NT2/D1 (cell line): ENCODE results near the gene STAT5B.
"Not testable (repeated sequence)": the region's sequence is repeated elsewhere in the genome, so short reads cannot be mapped to it uniquely, and the experiment has no call there.

ENCODE experiments used
- DNase-seq: peaks from one replicate; pipeline ENCODE4 v3.0.0-alpha.2; 2011; ENCODE audit warnings: low read depth, low spot score
- H3K27me3 ChIP-seq: 2 replicates; pipeline ENCODE4 v1.6.0; 2011; ENCODE audit warnings: mild to moderate bottlenecking; ENCODE audit not compliant: insufficient read length, insufficient read depth
- H3K36me3 ChIP-seq: 2 replicates; pipeline ENCODE4 v1.6.1; 2011; ENCODE audit warnings: mild to moderate bottlenecking, low read length, mixed read lengths; ENCODE audit not compliant: insufficient read depth, insufficient read length
- H3K4me1 ChIP-seq: 2 replicates; pipeline ENCODE4 v1.5.1; 2011; ENCODE audit not compliant: insufficient read depth, insufficient read length
- H3K4me3 ChIP-seq: 2 replicates; pipeline ENCODE4 v1.5.1; 2011; ENCODE audit warnings: low read depth; ENCODE audit not compliant: insufficient read length
- H3K9ac ChIP-seq: 2 replicates; pipeline ENCODE4 v1.6.0; 2011; ENCODE audit warnings: low read depth; ENCODE audit not compliant: insufficient read length
- H3K9me3 ChIP-seq: 2 replicates; pipeline ENCODE4 v1.5.1; 2011; ENCODE audit warnings: mild to moderate bottlenecking, low read length; ENCODE audit not compliant: insufficient read depth
- SUZ12 ChIP-seq: IDR thresholded peaks from 2 replicates; pipeline ENCODE4 v1.6.1; 2011; ENCODE audit not compliant: insufficient read length, insufficient read depth; ENCODE audit errors: extremely low read depth
- YY1 ChIP-seq: IDR thresholded peaks from 2 replicates; pipeline ENCODE4 v1.6.1; 2011; ENCODE audit not compliant: insufficient read length, insufficient read depth
- ZNF274 ChIP-seq: IDR thresholded peaks from 2 replicates; pipeline ENCODE4 v1.6.1; 2011; ENCODE audit warnings: mild to moderate bottlenecking, low read depth, low read length

Gene STAT5B

DNA sequence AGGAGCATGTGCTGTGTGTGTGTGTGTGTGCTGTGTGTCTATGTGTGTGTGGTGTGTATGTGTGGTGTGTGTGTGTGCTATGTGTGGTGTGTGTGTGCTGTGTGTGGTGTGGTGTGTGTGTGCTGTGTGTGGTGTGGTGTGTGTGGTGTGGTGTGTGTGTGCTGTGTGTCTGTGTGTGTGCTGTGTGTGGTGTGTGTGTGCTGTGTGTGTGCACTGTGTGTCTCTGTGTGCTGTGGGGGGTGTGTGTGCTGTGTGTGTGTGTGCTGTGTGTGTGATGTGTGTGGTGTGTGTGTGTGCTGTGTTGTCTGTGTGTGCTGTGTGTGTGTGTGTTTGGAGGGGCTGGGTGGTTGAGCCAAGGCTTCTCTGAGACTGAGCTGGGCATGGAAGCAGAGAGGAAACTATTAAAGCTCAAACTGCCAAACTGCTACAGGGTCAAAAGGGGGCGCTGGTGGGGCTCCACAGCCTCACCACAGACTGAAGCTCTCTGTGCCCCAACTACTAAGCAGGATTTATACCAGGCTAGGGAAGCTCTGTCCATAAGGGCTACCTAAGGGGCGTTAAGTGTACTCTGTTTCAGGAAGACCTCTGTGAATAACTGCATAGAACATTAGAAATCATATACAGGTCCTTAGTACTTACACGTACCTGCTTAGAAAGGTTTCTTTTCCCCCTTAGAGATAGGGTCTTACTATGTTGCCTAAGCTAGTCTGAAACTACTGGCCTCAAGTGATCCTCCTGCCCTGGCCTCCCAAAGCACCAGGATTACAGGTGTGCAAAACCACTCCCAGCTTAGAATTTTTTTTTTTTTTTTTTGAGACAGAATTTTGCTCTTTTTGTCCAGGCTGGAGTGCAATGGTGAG lies 54.1 kb downstream of the STAT5B start:
- H3K9me3 ChIP-seq: no peaks in the 10 kb centered on the region
- peak; percentile 23 for DNase-seq
- peaks cover 18% of the 10 kb centered on the region for H3K36me3 ChIP-seq
- peak overlapping the region; percentile 6 for H3K9ac ChIP-seq
- H3K27me3 ChIP-seq: no peaks in the 10 kb centered on the region
- no peaks in the 10 kb centered on the region for H3K4me1 ChIP-seq
- TF ChIP-seq YY1 (no peak), SUZ12 (no peak), ZNF274 (no peak)
- no peak overlapping the region for H3K4me3 ChIP-seq

DNA sequence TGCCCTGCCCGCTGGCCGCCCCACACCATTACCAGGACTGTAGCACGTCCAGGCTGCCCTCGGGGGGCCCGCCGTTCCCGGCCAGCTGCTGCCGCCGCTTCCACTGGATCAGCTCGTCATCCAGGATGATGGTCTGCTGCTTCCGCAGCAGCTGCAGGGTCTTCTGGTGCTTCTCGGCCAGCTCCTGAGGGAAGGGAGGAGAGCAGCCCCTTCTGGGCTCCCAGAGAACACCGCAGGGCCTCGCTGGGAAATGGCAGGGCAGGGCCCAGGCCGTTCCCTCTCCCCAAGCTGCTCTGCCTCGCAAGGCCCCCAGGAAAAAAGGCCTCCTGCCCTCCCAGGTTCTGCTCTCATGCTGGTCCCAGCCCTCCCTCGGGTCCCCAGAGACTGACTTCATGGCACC lies 56.9 kb downstream of the STAT5B start:
- not testable (repeated sequence) for H3K9me3 ChIP-seq, H3K9ac ChIP-seq, DNase-seq, H3K4me3 ChIP-seq, H3K27me3 ChIP-seq, H3K4me1 ChIP-seq
- peaks cover 28% of the 10 kb centered on the region for H3K36me3 ChIP-seq

- no peak overlapping the region for H3K9ac ChIP-seq
- no peaks in the 10 kb centered on the region for H3K27me3 ChIP-seq
- peaks cover 39% of the 10 kb centered on the region for H3K36me3 ChIP-seq
- no peak for DNase-seq
- TF ChIP-seq YY1 (no peak), SUZ12 (no peak), ZNF274 (no peak)
- no peak overlapping the region for H3K4me3 ChIP-seq
- H3K9me3 ChIP-seq: no peaks in the 10 kb centered on the region
- no peaks in the 10 kb centered on the region for H3K4me1 ChIP-seq
Measured at GRCh38 chr17:42214156-42214555, 62.0 kb downstream of the STAT5B start.

DNA sequence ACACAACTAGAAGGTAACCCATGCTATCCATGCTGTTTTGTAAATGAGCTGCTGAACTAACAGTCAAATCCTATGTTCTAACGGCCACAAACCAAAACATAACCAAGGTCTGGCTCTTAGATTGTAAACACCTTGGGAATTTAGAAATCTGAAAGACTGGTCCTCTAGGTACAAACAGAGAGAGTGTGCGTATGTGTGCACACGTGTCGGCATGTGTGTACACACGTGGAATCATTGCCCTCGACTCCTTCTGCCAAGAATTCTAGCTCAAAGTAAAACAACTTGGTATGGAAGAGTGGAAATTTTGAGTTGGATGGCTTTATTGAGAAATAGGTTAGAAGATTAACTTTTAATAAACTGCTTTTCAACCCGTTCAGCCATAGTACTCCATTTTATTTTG lies 63.8 kb downstream of the STAT5B start:
- H3K36me3 ChIP-seq: peaks cover 34% of the 10 kb centered on the region
- DNase-seq: no peak

GRCh38 chr17:42211921-42212341 lies 64.3 kb downstream of the STAT5B start:
- H3K36me3 ChIP-seq: peaks cover 34% of the 10 kb centered on the region
- H3K4me1 ChIP-seq, H3K9ac ChIP-seq, H3K9me3 ChIP-seq, DNase-seq, H3K27me3 ChIP-seq, H3K4me3 ChIP-seq: not testable (repeated sequence)

More for the DNA sequence above, 63.8 kb downstream of the STAT5B start:
- H3K9ac ChIP-seq: no peak overlapping the region
- H3K27me3 ChIP-seq: no peaks in the 10 kb centered on the region
- no peaks in the 10 kb centered on the region for H3K9me3 ChIP-seq
- no peaks in the 10 kb centered on the region for H3K4me1 ChIP-seq
- no peak for TF ChIP-seq YY1
- TF ChIP-seq ZNF274: no peak
- TF ChIP-seq SUZ12: no peak
- no peak overlapping the region for H3K4me3 ChIP-seq

DNA sequence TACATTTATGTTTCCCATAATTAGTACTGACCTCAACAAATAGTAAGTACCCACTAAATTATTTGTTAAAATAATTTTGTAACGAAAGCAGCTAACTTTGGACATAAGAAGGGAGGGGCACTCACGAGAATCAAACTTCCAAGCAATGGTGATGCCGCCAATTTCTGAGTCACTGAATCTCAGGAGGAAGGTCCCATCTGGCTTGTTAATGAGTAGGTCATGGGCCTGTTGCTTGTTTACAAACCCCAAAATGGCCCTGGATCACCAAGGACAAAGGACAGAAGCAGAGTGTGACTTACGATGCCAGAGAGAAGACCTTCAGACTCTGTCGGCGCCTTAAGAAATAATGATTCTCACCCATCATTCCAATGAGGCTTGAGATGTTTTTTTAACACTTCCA lies 66.1 kb downstream of the STAT5B start:
- H3K4me1 ChIP-seq: no peaks in the 10 kb centered on the region
- TF ChIP-seq ZNF274 (no peak), YY1 (no peak), SUZ12 (no peak)
- H3K36me3 ChIP-seq: peaks cover 26% of the 10 kb centered on the region
- no peaks in the 10 kb centered on the region for H3K9me3 ChIP-seq
- H3K4me3 ChIP-seq: no peak overlapping the region
- no peak overlapping the region for H3K9ac ChIP-seq
- DNase-seq: no peak
- H3K27me3 ChIP-seq: no peaks in the 10 kb centered on the region

DNA sequence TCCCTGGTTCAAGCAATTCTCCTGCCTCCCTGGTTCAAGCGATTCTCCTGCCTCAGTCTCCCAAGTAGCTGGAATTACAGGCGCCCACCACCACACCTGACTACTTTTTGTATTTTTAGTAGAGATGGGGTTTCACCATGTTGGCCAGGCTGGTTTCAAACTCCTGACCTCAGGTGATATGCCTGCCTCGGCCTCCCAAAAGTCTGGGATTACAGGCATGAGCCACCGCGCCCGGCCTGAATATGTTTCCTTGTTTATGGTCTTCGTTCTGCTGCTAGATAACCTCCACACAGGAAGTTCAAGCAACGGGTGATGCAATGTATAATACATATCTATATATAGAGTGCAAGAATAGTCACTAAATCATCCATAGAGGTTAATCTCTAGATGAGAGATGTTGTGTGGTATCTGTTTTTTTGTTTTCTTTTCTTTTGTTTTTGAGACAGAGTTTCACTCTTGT lies 70.0 kb downstream of the STAT5B start:
- not testable (repeated sequence) for H3K4me1 ChIP-seq, DNase-seq

DNA sequence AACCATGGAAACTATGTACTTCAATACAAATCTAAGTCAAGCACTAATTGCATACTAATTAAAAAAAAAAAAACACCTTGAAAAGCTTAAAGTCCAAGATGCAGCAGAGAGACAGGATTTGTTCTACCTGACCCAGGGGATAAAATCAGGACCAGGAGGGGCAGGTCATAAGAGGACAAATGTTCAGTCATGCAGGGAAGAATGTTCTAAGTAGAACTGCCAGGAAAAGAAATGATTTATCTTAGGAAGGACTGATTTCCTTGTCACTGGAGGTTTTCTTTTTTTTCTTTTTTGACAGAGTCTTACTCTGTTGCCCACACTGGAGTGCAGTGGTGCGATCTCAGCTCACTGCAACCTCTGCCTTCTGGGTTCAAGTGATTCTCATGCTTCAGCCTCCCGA lies 72.8 kb downstream of the STAT5B start:
- no peak for TF ChIP-seq YY1
- no peak for TF ChIP-seq SUZ12
- TF ChIP-seq ZNF274: no peak
- Histone ChIP-seq H3K4me3 (no peak overlapping the region), H3K27me3 (no peaks in the 10 kb centered on the region), H3K9me3 (no peaks in the 10 kb centered on the region), H3K4me1 (no peaks in the 10 kb centered on the region), H3K9ac (no peak overlapping the region), H3K36me3 (peaks cover 7% of the 10 kb centered on the region)
- no peak for DNase-seq

More for the DNA sequence above, 70.0 kb downstream of the STAT5B start:
- not testable (repeated sequence) for H3K4me3 ChIP-seq, H3K9me3 ChIP-seq, H3K27me3 ChIP-seq, H3K9ac ChIP-seq
- peaks cover 21% of the 10 kb centered on the region for H3K36me3 ChIP-seq
